COLO829 (cell line): ENCODE measurements around the gene LRRTM3.

ENCODE experiments used
- DNase-seq: peaks from one replicate; pipeline ENCODE4 v3.0.0; 2012; ENCODE audit warnings: low spot score

The LRRTM3 gene

DNA sequence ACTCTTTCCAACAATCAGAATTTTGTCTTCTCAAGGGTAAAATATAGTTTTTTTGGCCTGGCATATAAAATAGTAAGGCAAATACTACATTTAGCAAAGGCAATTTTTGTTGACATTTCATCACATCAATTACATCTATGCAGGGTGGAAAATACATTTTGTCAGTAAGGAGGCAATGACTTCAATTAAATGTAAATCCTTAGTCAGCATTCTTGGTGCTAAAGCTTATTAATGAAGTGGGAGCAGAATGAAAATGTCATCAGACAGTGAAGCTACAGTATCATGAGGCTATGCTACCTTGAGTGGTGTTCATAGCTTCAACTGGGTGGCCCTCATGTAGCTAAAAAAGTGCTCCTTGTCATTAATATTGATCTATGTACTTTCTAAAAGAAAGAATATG is 8.9 kb downstream of the LRRTM3 start:
- DNase-seq, result no peak

GRCh38 chr10:66940965-66941364 is 15.1 kb downstream of the LRRTM3 start:
- no peak for DNase-seq

- DNase-seq, result no peak
These were observed 15.7 kb downstream of the LRRTM3 start for GRCh38 chr10:66941491-66941890.

- no peak for DNase-seq
These were observed 16.6 kb downstream of the LRRTM3 start for GRCh38 chr10:66942407-66942806.

GRCh38 chr10:66943590-66943989 is 17.8 kb downstream of the LRRTM3 start:
- no peak for DNase-seq

DNA sequence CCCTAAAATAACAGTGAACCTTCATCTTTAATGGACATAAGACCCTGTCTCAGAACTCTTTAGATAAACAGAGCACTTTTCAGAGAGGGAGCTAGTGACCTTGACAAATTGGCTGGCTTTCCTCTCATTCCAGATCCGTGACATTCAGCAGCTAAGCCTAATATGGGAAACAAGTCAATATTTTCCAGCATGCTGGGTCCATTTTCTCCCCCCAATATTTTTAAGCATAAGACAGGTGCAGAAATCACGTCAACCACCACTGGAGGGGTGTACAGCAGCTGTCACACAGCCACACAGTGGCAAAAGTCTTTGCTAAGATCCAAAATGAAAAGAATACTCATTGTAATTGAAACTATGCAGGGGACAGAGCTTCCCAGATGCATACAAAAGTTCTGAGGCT is 26.1 kb downstream of the LRRTM3 start:
- DNase-seq, result no peak

DNA sequence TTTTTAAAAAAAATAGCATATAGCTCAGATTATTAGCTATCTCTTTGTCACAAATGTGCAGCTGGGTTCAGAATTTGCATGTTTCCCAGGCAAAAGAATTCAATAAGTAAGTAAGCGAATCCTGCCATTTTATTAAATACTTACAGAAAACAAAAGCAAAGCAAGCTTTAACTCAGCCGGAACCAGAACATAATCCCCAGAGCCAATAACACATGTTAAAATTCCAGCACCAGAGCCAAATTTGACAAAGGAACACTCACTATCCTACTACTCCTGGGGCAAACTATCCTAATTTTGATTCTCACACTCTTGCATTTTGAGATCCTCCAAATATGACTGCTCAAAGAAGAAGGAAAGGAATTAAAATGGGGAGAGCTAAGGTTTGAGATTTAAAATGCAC is 32.6 kb downstream of the LRRTM3 start:
- no peak for DNase-seq

DNA sequence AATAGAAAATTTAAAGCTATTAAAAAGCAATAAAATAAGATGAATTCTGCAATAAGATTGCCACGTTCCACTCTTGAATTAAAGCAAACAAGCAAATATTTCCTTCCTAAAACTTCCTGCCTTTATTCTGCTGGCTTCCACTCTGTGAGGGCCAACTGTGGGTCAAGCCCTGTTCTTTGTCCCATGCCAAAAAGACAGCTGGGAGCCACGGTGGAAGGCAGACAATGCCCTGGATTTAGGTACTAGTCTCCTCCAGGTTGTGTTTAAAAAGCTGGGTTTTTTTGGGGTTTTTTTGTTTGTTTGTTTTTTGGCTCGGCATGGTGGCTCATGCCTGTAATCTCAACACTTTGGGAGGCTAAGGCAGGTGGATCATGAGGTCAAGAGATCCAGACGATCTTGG is 39.1 kb downstream of the LRRTM3 start:
- no peak for DNase-seq

GRCh38 chr10:66980246-66980815 is 54.5 kb downstream of the LRRTM3 start:
- no peak for DNase-seq

DNA sequence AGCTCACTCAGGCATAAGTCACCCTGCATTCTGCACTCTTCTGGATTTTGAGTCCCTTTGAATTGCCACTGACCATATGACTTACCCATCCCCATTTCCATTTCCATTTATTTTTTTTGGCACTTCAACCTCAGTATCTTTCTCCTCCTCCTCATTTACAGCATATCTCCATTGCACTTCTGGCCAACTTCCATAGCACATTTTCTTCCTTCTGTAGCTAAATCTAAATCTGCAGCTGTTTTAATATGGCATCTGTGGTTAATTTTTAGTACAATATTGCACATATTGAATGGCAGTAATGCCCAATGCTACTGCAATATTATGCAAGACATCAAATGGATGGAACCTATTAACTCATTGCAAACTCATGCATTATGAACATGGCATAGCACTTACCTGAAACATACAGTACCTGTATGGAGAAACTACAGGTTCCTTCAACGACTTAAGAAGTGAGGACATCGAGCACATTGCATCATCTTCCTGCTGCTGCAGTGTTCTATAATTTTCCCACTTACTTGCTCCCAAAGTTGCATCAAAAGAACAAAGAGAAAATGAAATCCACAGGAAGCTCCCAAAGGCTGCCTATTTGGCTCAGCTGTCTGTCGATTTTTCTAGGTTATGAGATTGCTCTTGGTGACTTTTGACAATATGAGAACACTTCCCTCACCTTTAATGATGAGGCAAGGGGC is 55.7 kb downstream of the LRRTM3 start:
- DNase-seq, result no peak

DNA sequence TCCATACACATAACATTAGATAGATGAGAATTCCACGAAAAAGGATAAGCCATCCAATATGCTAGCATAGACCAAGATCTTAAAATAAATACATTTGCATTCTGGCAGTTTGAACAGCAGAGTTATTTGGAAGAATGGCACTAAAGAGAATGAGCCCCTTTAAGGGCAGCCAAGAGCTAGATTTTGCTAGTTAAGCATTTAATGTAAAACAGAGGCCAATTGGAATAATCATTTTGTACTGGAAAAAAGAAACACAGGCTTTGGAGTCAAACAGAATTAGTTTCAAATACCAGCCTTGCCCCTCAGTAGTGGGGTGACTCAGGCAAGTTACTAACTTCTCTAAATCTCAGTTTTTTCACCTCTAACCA is 56.2 kb downstream of the LRRTM3 start:
- no peak for DNase-seq

DNA sequence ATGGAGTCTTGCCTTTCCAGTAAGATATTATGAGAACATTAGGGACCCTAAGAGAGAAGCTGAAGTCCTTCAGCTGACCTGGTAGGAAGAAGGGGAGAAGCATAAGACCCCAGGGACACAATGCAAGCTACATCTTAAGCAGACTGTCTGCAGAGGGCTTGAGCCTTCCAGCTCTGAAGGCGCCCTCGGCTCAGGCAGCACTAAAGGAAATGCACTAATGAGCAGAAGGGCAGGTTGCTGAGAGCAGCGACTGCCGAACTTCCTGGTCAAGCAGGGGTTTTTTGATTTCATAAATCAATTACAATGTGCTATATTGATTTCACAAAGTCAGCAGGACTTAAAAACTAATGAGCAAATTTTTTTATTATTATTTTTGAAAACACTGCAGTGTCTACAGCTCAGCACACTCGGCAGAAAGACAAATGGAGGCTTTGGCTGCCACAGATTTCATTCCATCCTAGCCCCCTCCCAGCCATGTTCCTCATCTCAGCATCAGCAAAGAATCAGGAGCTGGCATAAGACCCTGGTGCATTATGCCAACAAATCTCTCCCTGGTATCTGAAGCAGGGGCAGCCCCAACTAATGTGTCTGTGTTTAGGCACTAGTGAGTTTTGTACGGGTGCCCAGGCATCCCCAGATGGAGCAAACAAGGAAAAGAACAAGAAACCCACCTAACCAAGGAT is 57.1 kb downstream of the LRRTM3 start:
- no peak for DNase-seq

GRCh38 chr10:66983475-66983818 is 57.6 kb downstream of the LRRTM3 start:
- DNase-seq, result no peak

DNA sequence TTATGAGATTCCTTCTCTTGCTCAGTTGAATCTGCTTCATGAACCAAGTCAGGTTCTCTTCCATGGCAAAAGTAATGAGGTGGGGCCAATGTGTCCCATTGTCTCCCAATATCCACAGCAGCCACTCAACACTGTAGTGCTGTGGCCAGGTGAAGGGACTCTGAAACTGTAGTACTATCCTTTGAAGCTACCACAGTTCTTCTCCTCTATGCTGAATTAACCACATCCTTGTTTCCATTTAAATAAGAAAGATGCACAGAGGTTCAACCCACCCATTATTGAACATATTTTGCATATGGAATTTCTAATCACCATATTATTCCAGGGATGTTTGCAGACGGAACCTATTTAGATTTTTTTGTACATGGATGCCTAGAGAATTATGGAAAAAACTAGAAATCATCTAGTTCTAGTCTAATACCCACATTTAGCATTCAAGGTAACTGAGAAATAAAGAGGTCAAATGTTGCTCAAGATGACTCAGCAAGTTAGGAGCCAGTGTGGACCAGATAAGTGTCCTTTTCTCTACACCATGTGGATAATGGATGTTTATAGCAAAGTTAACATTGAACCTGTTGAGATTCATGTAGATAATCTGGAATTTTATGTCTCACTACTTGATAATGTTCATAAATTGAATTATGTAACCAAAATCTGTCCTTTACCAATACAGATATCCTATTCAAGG is 64.5 kb downstream of the LRRTM3 start:
- no peak for DNase-seq

DNA sequence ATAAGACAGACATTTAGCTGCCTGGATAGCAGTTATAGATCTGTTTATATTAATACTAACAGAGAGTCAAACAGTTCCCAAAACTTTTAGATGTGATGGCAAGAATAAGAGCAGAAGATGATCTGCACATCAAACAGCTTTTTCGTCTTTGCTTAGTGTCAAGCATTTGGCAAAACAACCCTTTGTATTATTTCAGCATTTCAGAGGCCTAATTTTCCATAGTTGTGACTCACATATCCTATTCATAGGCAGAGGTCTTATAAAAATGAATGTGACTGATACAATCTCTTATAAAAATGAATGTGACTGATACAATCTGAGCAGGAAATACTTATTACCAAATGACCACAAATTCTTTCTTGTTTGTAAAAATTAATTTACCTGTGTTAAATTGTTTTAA is 71.2 kb downstream of the LRRTM3 start:
- peak; percentile 2 for DNase-seq

- DNase-seq, result peak; percentile 4
These were observed 74.1 kb downstream of the LRRTM3 start for GRCh38 chr10:66999762-67000545.

- DNase-seq, result no peak
These were observed 78.9 kb downstream of the LRRTM3 start for GRCh38 chr10:67004690-67005089.

- DNase-seq, result no peak
These were observed 80.1 kb downstream of the LRRTM3 start for GRCh38 chr10:67005981-67006380.

GRCh38 chr10:67011480-67011879 is 85.6 kb downstream of the LRRTM3 start:
- DNase-seq, result no peak

- DNase-seq, result no peak
These were observed 86.1 kb downstream of the LRRTM3 start for GRCh38 chr10:67011981-67012380.

DNA sequence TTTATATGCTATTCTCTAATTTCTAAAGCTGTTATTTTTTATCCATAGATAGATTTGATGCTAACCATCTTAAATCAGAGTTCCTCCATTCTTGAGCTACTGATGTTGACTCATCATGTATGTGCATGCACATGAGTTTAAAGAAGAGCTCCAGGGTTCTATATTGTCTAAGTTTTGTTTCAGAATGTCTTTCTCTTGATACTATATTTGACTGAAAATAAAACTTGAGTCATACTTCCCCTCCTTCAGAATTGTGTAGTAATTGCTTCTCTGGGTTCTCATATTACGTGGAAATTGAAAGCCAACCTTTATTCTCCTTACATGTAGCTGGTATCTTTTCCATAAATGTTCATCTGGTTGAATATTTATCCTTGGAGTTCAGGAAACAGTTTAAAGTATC is 89.4 kb downstream of the LRRTM3 start:
- peak; percentile 28 for DNase-seq

GRCh38 chr10:67017218-67017617 is 91.4 kb downstream of the LRRTM3 start:
- peak; percentile 34 for DNase-seq
